ENCODE data around the gene EIF2S3B.
"Not testable (repeated sequence)": the region's sequence is repeated elsewhere in the genome, so short reads cannot be mapped to it uniquely, and the experiment has no call there.

Gene EIF2S3B
- total RNA-seq = 0.69 to 2.5 (median 1.7) reads per million in 17 experiments

GRCh38 chr12:10505620-10506019 lies at the start of gene EIF2S3B:
Gene EIF2S3B, plus strand, starts transcription at chr12:10505890. Its CDS starts 13 bp downstream, at chr12:10505903.
- DNase-seq = no peak

DNA sequence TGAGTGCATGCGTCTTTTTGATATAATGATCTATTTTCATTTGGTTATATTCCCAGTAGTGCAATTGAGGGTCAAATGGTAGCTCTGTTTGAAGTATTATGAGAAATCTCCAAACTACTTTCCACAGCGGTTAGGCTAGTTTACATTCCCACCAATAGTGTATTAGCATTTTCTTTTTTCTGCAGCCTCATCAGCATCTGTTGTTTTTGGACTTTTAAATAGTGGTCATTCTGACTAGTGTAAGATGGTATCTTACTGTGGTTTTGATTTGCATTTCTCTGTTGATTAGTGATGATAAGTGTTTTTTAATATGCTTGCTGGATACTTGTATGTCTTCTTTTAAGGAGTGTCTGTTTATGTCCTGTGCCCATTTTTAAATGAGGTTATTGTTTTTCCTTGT lies 48.8 kb upstream of the EIF2S3B start:
- no peak for DNase-seq

DNA sequence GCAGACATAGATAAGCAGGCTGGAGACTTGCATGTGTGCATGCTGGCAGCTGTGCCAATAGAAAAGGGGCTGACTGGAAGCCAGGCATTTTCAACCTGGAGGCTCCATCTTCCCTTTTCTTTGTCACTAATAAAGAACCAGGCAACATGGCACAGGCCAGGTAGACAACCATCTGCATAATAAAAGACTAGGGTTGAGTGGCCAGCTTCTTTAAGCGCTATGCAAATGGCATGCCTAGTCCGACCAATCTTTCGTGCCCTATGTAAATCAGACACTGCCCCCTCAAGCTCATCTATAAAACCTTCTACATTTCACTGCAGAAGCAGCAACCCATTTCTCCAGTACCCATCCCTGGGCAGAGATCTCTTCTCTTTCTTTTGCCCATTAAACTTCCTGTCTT lies 47.9 kb upstream of the EIF2S3B start:
- no peak for DNase-seq

GRCh38 chr12:10466311-10466710 lies 39.4 kb upstream of the EIF2S3B start:
- DNase-seq = no peak

GRCh38 chr12:10469701-10470100 lies 36.0 kb upstream of the EIF2S3B start:
- no peak for DNase-seq

DNA sequence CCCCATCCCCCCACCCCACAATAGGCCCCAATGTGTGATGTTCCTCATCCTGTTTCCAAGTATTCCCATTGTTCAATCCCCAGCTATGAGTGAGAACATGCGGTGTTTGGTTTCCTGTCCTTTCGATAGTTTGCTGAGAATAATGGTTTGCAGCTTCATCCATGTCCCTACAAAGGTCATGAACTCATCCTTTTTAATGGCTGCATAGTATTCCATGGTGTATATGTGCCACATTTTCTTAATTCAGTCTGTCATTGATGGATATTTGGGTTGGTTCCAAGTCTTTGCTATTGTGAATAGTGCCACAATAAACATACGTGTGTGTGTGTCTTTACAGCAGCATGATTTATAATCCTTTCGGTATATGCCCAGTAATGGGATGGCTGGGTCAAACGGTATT lies 32.9 kb upstream of the EIF2S3B start:
- not testable (repeated sequence) for DNase-seq

DNA sequence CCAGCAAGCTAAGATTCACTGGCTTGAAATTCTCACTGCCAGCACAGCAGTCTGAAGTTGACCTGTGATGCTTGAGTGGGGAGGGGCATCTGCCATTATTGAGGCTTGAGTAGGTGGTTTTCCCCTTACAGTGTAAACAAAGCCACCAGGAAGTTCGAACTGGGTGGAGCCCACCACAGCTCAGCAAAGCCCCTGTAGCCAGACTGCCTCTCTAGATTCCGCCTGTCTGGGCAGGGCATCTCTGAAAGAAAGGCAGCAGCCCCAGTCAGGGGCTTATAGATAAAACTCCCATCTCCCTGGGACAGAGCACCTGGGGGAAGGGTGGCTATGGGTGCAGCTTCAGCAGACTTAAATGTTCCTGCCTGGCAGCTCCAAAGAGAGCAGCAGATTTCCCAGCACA lies 23.8 kb upstream of the EIF2S3B start:
- DNase-seq = not testable (repeated sequence)

DNA sequence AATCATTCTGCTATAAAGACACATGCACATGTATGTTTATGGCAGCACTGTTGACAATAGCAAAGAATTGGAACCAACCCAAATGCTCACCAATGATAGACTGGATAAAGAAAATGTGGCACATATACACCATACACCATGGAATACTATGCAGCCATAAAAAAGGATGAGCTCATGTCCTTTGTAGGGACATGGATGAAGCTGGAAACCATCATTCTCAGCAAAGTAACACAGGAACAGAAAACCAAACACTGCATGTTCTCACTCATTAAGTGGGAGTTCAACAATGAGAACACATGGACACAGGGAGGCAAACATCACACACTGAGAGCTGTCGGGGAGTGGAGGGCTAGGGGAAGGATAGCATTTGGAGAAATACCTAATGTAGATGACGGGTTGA lies 18.4 kb upstream of the EIF2S3B start:
- not testable (repeated sequence) for DNase-seq

- no peak for DNase-seq
Measured at GRCh38 chr12:10491766-10492165, 13.9 kb upstream of the EIF2S3B start.

- DNase-seq = no peak
Measured at GRCh38 chr12:10497602-10498001, 8.1 kb upstream of the EIF2S3B start.

- no peak for DNase-seq
Measured at GRCh38 chr12:10498042-10498441, 7.6 kb upstream of the EIF2S3B start.

- peak in 2 of 4 experiments; percentile 1 to 17 for DNase-seq
Measured at GRCh38 chr12:10501030-10501429, 4.7 kb upstream of the EIF2S3B start.

DNA sequence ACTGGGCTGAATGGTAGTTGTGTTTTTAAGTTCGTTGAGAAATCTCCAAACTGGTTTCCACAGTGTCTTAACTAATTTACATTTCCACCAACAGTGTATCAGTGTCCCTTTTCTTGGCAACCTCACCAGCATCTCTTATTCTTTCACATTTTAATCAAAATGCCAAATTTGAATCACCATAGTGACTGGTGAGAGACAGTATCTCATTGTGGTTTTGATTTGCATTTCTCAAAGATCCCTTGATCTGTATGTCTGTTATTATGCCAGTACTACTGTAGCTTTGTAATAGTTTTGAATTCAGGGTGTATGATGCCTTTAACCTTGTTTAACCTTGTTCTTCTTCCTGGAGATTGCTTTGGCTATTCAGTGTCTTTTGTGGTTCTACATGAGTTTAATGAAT lies 2.2 kb upstream of the EIF2S3B start:
- no peak for DNase-seq

GRCh38 chr12:10511756-10512355 lies 6.2 kb downstream of the EIF2S3B start:
- no peak for DNase-seq

GRCh38 chr12:10512798-10513197 lies 7.1 kb downstream of the EIF2S3B start:
- no peak for DNase-seq

- DNase-seq = no peak
Measured at GRCh38 chr12:10521555-10521954, 15.9 kb downstream of the EIF2S3B start.

DNA sequence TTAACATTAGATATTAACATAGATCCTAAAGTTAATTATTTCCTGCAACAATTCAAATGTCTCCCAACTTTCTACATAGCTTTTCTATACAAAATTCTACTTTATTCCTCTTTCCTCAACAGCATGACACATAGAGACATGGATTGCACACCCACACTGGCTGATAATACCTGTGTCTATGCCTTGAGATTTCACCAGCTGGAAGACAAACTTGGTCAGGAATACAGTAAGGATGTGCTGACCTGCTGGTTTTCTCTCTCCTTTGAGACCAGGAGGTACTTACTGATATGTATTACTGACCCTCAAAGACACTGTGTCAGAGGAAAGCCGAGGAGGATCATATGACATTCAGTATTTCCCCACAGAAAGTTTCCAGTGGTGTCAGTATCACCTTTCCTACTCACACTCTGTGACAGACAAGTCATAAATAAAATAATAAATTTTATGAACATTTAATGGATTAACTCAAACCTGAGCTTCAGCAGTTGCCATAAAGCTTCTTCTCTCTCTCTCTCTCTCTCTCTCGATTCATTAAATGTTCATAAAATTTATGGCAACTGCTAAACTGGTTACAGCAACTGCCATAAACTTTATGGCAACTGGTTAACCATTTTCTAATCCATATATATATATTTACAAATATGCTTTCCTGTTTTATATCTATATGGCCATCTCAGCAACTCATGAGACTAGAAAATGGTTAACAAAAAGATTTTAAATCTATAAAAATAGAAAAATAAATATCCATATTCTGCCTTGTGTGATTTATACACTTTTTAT lies 22.7 kb downstream of the EIF2S3B start:
- DNase-seq = no peak

DNA sequence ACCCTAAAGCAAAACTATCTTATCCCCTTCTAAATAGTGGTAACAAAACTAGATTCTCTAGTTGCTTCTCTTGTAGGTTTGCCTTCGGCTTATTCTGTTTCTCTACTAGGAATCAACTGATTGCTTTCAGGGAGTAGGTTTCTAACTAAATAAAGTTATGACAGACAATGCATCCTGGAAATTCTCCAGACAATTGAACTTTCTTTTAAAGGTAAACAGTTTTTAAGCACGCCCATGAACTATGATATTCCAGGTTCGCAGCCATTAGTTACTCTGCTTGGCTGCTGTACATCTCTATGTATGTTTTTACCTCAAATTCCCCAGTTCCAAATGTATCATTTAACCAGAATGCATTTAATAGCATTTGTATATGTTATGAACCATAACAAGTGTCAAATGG lies 23.9 kb downstream of the EIF2S3B start:
- no peak for DNase-seq

GRCh38 chr12:10537721-10538120 lies 32.0 kb downstream of the EIF2S3B start:
- DNase-seq = no peak

- peak in 3 of 4 experiments; percentile 7 to 57 (median 31) for DNase-seq
Measured at GRCh38 chr12:10540776-10541205, 35.1 kb downstream of the EIF2S3B start.

- DNase-seq = no peak
Measured at GRCh38 chr12:10543499-10543898, 37.8 kb downstream of the EIF2S3B start.

DNA sequence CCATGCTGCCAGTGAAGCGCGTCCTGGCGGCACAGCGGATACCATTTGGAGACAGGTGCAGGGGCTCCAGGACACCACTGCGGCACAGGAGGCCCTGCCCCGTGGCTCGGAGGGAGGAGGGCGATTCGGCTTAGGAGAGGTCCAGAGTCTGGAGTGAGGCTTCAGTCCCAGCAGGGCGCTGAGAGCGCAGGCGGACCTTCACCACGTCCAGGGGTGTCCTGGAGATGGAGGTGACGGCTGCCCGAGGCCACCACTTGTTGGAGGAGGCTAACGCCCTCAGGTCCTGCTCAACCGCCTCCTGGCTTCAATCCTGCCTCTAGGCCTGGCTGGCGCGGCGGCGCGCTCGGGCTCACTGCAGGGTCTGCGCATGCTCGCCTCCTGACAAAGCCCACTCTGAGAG lies 45.7 kb downstream of the EIF2S3B start:
- no peak for DNase-seq

DNA sequence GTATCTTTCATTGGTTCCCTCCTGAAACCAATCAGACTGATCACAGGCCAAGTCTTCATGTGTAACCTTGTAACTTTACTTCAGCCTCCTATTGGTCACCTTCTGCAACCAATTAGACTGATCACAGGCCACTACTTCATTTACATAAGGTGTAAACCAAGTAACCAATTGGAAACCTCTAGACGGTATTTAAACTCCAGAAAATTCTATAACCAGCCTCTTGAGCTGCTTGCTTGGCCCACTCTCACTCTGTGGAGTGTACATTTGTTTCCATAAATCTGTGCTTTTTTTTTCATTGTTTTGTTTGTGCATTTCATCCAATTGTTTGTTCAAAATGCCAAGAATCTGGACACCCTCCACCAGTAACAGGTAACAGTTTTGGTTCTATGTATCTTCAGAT lies 47.5 kb downstream of the EIF2S3B start:
- no peak for DNase-seq

- DNase-seq = no peak
Measured at GRCh38 chr12:10554228-10554755, 48.6 kb downstream of the EIF2S3B start.
